AML-193 (cell line): ENCODE measurements around the gene GIT2.
"Not testable (repeated sequence)": the region's sequence is repeated elsewhere in the genome, so short reads cannot be mapped to it uniquely, and the experiment has no call there.

Experiments used
- DNase-seq, 2 experiments: peaks; one replicate each; lab custom pipeline; 2025; lab: John Stamatoyannopoulos, UW

Gene GIT2

DNA sequence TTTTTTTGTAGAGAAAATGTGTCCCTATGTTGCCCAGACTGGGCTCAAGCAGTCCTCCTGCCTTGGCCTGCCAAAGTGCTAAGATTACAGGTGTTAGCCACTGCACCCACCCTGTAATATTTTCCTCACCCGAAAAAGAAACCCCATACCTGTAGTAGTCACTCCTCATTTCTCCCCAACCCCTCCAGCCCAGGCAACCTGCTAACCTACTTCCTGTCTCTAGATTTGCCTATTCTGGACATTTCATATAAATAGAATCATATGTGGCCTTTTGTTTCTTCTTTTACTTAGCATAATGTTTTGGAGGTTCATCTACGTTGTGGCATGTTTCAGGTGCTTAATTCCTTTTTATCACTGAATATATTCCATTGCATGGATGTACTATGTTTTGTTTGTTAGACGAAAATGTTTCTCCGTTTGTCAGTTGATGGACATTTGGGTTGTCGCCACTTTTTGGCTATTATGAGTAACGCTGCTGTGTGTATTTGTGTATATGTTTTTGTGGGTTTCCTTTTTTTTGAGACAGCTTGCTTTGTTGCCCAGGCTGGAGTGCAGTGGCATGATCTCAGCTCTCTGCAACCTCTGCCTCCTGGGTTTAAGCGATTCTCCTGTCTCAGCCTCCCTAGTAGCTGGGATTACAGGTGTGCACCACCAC lies 9.3 kb upstream of the GIT2 start:
- no peak for DNase-seq

DNA sequence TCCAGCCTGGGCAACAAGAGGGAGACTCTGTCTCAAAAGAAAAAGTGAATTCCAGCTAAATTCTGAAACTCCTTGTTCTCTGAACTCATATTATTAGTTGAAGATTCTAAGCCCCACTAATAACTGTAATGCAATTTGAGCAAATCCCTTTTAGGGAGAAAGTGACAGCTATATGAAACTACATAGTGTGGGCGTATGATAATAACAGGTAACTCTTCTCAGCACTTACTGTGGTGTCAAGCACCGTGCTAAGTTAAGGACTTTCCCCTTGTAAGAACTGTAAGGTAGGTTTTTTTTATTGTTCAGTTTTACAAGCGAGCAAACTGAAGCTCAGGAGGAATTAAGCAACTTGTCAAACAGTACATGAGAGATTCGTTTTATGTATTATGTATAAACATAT lies 8.4 kb upstream of the GIT2 start:
- DNase-seq: no peak

DNA sequence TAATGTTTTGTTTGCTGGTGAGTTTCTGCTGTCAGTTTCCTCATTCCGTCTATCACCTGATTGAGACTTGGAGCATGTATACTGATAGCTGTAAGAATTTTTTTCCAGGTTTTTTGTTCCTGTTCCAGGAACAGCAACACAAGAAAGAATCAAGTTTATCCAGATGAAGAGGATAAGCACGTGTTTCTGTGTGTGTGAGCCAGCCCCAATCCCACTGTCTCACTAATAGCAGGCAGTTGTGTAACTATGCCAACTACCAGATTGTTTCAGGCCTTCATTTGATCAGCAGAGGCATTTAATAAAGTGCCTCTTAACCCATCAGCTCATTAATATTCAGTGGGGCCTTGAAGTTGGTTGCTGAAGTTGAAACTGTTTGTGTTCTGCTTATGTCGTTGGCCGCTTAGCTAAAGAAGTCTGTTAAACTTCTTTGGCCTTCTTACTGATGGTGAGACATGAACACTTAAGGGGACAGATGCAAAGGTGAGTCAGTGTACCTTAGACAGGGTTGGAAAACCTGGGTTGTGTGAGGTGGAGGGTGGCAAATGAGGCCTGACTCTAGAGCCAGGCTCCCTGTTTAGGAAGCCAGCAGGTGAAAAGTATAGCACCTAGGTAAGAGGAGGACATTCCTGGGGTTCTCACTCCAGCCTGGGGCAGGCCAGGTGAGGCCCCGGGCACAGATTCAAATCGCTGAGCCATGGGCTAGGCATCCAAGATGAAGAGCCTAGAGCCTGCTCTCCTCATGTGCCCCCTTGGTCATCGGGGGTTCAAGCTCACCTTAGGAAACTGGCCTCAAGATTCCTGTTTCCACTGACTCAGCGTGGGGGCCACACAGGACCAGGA lies 6.7 kb upstream of the GIT2 start:
- no peak for DNase-seq

GRCh38 chr12:110001596-110001995 lies 5.4 kb upstream of the GIT2 start:
- DNase-seq: no peak

- peak in 1 of 2 experiments; percentile 7 for DNase-seq
Observed at GRCh38 chr12:109999983-110000505, 3.9 kb upstream of the GIT2 start.

GRCh38 chr12:109999649-109999971 lies 3.4 kb upstream of the GIT2 start:
- DNase-seq: no peak

- DNase-seq: peak; percentile 83 to 92
Observed at GRCh38 chr12:109998904-109999648, 2.9 kb upstream of the GIT2 start, which contains the start of gene ANKRD13A. Gene ANKRD13A (plus strand): TSS chr12:109999430. CDS start chr12:109999689, 259 bp downstream.

DNA sequence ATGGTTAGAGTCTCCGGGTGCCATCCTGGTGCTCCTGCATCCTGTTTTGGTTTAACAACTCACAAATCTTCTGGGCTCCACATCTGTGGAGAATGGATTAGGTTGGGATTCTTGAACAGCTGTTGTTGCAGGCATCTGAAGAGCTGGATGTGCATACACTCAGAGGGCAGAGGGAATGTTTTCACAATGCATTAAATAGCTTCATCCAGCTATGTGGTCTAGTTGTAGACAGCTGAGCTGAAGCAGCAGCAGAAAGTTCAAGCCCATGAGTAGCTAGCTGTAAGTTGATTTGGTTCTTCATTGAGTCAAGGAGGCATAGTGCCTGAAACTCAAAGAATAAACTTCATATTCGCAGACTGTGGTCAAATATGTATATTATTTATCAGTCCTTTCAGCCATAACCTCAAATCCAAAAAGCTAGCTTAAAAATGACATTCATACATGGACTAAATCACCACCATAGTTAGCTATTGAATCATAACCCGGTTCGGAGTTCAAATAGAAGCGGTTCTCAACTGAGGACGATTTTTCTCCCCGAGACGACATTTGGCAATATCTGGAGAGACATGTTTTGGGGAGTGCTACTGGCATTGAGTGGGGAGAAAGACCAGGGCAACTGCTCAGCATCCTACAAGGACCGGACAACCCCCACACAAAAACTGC lies 2.2 kb upstream of the GIT2 start:
- DNase-seq: no peak

DNA sequence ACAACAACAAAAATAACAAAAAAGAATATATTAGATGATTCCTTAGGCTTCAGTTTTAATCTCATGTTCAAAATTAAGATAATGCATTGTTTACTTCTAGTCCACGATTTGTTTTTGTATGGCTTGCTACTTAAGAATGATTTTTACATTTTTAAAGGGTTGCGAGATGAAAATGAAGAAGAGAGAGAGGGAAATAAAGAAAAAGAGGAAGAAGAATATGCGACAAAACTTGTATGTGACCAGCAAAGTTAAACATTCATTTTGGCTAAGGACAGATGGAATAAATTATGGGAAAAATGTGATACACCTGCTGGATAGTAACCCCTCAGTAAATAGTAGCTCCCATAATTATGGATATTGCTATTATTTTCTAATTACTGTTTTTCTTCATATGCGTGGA lies 1.2 kb upstream of the GIT2 start:
- DNase-seq: no peak

DNA sequence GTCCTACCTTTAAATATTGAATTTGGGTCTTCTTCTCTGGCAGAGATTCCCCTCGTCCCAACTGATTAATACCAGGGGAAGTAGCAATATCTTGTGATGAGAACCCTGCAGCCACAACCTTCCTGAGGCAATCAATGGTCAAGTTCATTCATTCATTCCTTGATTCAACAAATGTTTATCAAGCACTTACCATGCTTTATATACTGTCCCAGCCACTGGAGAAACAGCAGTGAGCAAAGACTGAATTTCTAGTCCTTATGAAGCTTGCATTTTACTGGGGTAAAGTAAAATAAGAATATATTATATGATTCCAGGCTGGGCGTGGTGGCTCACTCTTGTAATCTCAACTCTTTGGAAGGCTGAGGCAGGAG lies 300 bp upstream of the GIT2 start:
- DNase-seq: no peak

DNA sequence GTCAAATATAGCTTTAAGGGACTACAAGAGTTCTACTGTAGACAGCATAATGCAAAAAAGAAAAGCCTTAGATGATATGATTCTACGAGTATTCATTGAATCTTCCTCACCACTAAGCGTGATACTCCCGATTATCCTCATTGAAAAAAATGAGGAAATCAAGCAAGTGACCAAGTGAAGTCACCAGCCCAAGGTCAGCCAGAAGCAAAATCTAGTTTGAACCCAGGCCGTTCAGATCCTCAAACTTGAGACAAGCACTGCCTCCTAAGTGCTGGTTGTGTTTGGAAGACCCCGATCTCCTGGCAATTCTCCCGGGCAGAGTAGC lies 845 bp downstream of the GIT2 start:
- DNase-seq: peak in 1 of 2 experiments; percentile 39

DNA sequence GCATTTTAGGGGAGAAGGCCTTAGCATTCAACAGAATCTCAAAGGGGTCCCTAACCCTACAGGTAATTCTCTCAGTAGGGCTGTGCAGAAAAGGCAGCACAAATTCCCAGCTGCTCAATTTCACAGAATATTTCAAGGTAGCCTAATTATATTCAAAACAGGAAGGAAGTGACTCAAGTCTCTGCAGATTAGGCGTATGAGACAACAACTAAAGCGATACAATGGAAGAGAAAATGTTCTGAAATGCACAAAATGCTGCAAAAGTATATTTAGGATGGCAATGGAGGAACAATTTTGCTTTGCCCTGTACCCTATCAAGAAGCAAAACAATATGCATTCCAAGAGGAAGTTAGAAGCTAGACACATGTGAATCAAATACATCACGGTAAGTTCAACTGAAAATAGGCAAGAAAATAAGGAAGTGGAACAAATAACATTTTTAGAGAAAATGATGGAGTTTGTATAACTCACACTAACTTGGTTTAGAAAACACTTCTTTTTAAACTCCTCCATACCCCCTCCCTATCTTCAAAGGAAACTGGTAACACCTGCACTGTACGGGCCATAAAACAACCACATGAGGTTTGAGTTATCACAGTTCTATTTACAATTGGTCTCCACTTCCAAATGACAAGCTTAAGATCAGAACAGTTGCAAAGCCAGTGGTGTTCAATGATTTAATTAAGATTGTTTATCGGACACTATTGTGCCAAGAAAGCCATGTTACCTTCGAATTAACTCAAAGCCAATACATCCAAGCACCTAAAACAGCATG lies 1.6 kb downstream of the GIT2 start:
- DNase-seq: peak; percentile 55 to 84

DNA sequence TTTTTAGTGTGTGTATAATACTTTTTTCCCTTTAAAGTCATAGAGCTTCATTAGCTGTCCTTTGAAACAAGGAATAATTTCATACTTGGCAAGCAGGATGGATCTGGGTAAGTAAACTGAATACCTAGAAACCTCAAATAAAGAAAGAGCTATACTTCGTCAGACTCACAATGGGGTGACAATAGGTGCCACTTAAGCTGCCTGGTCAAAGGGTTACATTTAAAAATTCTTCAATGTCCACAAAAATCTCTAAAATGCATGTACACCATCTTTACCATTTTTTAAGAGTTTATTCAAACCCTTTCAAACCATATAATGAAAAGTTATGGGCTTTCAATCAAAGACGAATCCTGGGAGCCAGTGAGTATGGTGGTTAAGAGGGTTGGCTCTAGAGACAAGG lies 3.1 kb downstream of the GIT2 start:
- DNase-seq: no peak

GRCh38 chr12:109991586-109991985 lies 4.6 kb downstream of the GIT2 start:
- no peak for DNase-seq

DNA sequence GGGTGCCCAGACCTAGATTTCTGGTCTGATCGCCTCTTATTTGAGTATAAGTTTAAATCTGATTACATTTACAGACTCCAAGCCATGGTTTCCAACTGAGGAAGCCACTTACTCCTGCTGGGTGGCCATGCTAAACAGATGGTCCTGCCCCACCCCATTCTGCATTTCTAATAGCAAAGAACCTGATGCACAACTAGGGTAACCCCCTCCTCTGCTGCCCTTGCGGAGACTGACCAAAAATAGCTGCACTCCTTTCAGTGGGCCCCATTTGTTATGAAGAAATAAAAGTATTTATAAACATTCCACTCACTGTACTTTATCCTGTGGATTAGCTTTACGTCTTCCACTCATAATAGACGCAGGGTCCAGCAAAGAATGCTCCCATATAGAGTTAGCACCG lies 6.8 kb downstream of the GIT2 start:
- DNase-seq: no peak

GRCh38 chr12:109988903-109989302 lies 7.3 kb downstream of the GIT2 start:
- no peak for DNase-seq

GRCh38 chr12:109988274-109988673 lies 7.9 kb downstream of the GIT2 start:
- no peak for DNase-seq

- DNase-seq: no peak
Observed at GRCh38 chr12:109987615-109988014, 8.6 kb downstream of the GIT2 start.

GRCh38 chr12:109986236-109986635 lies 9.9 kb downstream of the GIT2 start:
- DNase-seq: not testable (repeated sequence)

GRCh38 chr12:109983432-109984142 lies 12.6 kb downstream of the GIT2 start:
- DNase-seq: no peak

- no peak for DNase-seq
Observed at GRCh38 chr12:109982210-109982609, 14.0 kb downstream of the GIT2 start.
